LNCaP clone FGC (cell line): ENCODE data around the gene DNAJB5.
A peak's percentile ranks its signal among the peaks of the same experiment; 100 is the strongest.

Source experiments
- DNase-seq: peaks from one replicate; pipeline ENCODE4 v3.0.0-alpha.2; 2011; ENCODE audit warnings: low read depth
- H3K4me3 ChIP-seq: 2 replicates; pipeline ENCODE4 v1.5.1; 2011; ENCODE audit warnings: mild to moderate bottlenecking, low read depth, low read length, control low read depth
- CTCF ChIP-seq: IDR thresholded peaks from 2 replicates; pipeline ENCODE4 v1.5.1; 2012; ENCODE audit warnings: mild to moderate bottlenecking; ENCODE audit not compliant: control insufficient read depth, insufficient read depth; ENCODE audit errors: extremely low read depth

DNAJB5 gene

DNA sequence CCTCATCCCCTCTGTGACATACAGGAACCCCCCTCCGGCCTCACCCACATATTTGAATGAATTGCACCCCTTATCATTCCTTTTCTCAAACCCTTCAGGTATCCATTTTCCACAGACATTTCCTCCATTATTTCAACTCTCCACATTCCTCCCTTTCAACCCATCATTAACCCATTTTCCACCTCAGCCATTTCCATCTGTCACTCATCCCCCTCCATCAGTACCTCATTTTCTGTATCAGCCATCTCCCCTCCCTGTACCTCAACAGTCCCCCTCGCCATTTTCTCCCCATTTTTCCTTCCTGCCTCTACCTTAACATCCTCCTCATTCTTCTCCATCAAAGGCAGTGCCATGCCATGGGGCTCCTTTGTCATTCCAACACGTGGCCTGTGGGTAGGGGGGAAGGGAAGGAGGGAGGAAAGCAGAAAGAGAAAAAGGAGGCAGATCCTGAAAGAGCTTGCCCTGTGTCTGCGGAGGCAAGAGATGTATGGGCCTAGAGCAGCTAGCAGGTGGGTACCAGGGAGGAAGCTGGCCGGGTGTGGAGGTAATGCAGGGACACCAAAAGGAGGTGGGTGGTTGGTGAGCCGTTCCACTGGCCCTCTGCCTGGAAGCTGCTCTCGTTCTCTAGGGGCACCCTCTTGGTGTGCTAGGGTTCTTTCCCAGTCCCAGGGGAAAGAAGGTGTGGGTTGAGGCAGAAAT lies 1.5 kb downstream of the DNAJB5 start:
- H3K4me3 ChIP-seq = no peak overlapping the region
- no peak for DNase-seq
- no peak for TF ChIP-seq CTCF

DNA sequence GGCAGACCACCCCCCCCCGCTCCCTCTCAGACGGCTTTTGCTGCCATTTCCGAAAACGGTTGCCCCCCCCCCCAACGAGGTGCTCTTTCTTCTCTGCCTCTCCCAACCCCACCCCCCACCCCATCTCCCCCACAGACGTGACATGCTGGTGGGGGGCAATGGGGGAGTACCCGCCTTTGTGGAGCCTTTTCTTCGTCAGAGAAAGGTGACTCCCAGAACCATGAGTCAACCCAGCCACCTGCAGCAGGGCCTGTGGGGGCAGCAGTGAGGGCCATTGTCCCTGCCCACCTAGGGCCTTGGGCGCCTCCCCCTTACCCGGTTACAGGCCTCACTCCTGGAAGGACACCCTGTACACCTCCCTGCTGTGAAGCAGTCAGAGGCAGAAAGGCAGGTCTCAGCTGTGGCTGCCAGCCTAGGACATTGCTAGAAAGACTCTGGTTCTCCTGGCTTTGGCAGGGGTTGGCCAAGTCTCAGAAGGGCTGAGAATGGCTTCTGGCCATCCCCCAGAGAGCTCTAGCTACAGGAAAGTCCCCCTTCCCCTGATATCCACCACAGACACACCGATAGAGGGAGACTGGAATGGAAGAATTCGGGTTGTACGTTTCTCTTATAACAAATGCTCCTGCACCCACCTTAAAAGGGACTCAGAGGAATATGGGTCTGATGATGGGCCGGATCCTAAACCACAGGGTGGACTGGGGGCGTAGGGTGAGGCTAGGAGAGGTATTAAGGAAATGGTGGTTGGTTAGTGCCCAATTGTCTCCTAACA lies 2.2 kb downstream of the DNAJB5 start:
- no peak for DNase-seq
- H3K4me3 ChIP-seq = no peak overlapping the region
- TF ChIP-seq CTCF = no peak

GRCh38 chr9:34992376-34992951 lies 2.9 kb downstream of the DNAJB5 start:
- no peak for DNase-seq
- no peak overlapping the region for H3K4me3 ChIP-seq
- no peak for TF ChIP-seq CTCF

- no peak for TF ChIP-seq CTCF
- no peak for DNase-seq
- H3K4me3 ChIP-seq = no peak overlapping the region
Observed at GRCh38 chr9:34993502-34994259, 4.1 kb downstream of the DNAJB5 start.

DNA sequence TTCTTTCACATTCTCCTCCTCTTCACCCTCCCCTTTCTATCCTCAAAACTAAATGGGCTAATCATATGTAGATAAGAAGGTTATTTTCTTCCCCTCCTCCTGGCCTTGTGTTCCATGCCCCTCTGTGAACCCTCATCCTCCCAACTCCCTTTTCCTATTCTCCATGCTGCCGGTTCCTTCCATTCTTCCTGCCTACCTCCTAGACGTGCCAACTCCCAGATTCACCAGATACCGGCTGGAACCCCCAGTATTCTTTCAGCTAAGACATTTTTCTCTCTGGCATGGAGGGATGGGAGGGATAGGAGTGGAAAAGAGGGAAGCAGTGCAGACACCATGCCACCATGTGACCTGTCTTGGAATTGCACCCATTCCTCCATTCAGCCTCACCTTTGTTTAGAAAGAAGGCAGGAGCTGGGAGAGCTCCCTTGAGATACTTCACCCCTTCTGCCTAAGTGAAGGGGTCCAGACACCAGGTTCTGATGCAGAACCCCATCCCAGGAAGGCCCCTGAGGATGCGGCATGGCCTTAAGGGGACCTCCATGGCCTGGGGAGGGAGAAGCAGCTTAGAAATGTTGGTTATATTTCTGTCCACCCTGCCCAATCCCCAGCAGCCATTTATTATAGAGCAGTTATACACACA lies 4.8 kb downstream of the DNAJB5 start:
- H3K4me3 ChIP-seq = no peak overlapping the region
- DNase-seq = no peak
- TF ChIP-seq CTCF = peak; percentile 87

- no peak overlapping the region for H3K4me3 ChIP-seq
- TF ChIP-seq CTCF = no peak
- DNase-seq = no peak
Observed at GRCh38 chr9:34994900-34995669, 5.5 kb downstream of the DNAJB5 start.
